ENCODE results near the gene CD300LF. TPM values are rescaled to one million over a fixed set of nuclear protein-coding genes. Genes with fewer than 3 reads are reported as not detected.

CD300LF gene
- polyA plus RNA-seq, 1 donor (not counting 4 experiments of a cell fraction or from before 2014, with no cell fraction given), result not detected

- no peak overlapping the region for H3K9ac ChIP-seq (ENCODE audit: control insufficient read depth, extremely low read depth, insufficient read depth, low read length)
- H3K4me2 ChIP-seq (ENCODE audit: control insufficient read depth, extremely low read depth, insufficient read depth, low read depth, low read length), result no peak overlapping the region
- no peak for TF ChIP-seq EZH2 (IDR thresholded peaks at IDR 0.05; ENCODE audit: low read length)
- TF ChIP-seq CTCF (optimal IDR thresholded peaks at IDR 0.05 in 1 of 3, IDR thresholded peaks at IDR 0.05 in 1 of 3, conservative IDR thresholded peaks at IDR 0.05 in 1 of 3; ENCODE audit: extremely low read depth in 1 of 3, insufficient read depth in 2 of 3, low read length in 3 of 3), result no peak
- DNase-seq (ENCODE audit: low read depth, low spot score) (no peak), FAIRE-seq (no peak)
- no peaks in the 10 kb centered on the region for H3K9me1 ChIP-seq (ENCODE audit: control insufficient read depth, extremely low read depth, insufficient read depth, low read length)
- no peaks in the 10 kb centered on the region for H3K9me3 ChIP-seq (ENCODE audit: control insufficient read depth, low read depth, low read length)
- dilution Hi-C loops (cut with MboI; ENCODE audit: extremely low pct_ligation_motif_present, low sequenced_read_pairs), result no loop called here
- H3K79me2 ChIP-seq (ENCODE audit: control insufficient read depth, insufficient read depth, low read length), result no peaks in the 10 kb centered on the region
- no peaks in the 10 kb centered on the region for H3K4me1 ChIP-seq (ENCODE audit: control insufficient read depth, extremely low read depth, insufficient read depth, low read length)
- H3K27me3 ChIP-seq (ENCODE audit: control insufficient read depth, extremely low read depth, insufficient read depth, low read length), result peaks cover 3% of the 10 kb centered on the region
- no peak overlapping the region for H2AFZ ChIP-seq (ENCODE audit: control insufficient read depth, low read length)
- H3K27ac ChIP-seq (ENCODE audit: control insufficient read depth, insufficient read depth, low read length), result no peak overlapping the region
- H3K36me3 ChIP-seq (ENCODE audit: control insufficient read depth in 2 of 2, extremely low read depth in 1 of 2, insufficient read depth in 2 of 2, low read length in 2 of 2), result no peaks in the 10 kb centered on the region
- H3K4me3 ChIP-seq (ENCODE audit: control insufficient read depth in 2 of 3, extremely low read depth in 1 of 3, insufficient read depth in 2 of 3, low read depth in 1 of 3, low read length in 3 of 3), result no peak overlapping the region
- H4K20me1 ChIP-seq (ENCODE audit: control insufficient read depth, extremely low read depth, insufficient read depth, low read length), result no peaks in the 10 kb centered on the region
Observed at GRCh38 chr17:74720506-74720905, 7.8 kb upstream of the CD300LF start.

- no peaks in the 10 kb centered on the region for H3K4me1 ChIP-seq (ENCODE audit: control insufficient read depth, extremely low read depth, insufficient read depth, low read length)
- no peaks in the 10 kb centered on the region for H4K20me1 ChIP-seq (ENCODE audit: control insufficient read depth, extremely low read depth, insufficient read depth, low read length)
- no peak overlapping the region for H2AFZ ChIP-seq (ENCODE audit: control insufficient read depth, low read length)
- H3K79me2 ChIP-seq (ENCODE audit: control insufficient read depth, insufficient read depth, low read length), result no peaks in the 10 kb centered on the region
- peaks cover 9% of the 10 kb centered on the region for H3K27me3 ChIP-seq (ENCODE audit: control insufficient read depth, extremely low read depth, insufficient read depth, low read length)
- DNase-seq (ENCODE audit: low read depth, low spot score), result no peak
- FAIRE-seq, result no peak
- dilution Hi-C loops (cut with MboI; ENCODE audit: extremely low pct_ligation_motif_present, low sequenced_read_pairs), result no loop called here
- no peak for TF ChIP-seq EZH2 (IDR thresholded peaks at IDR 0.05; ENCODE audit: low read length)
- TF ChIP-seq CTCF (optimal IDR thresholded peaks at IDR 0.05 in 1 of 3, IDR thresholded peaks at IDR 0.05 in 1 of 3, conservative IDR thresholded peaks at IDR 0.05 in 1 of 3; ENCODE audit: extremely low read depth in 1 of 3, insufficient read depth in 2 of 3, low read length in 3 of 3), result no peak
- no peak overlapping the region for H3K9ac ChIP-seq (ENCODE audit: control insufficient read depth, extremely low read depth, insufficient read depth, low read length)
- H3K9me1 ChIP-seq (ENCODE audit: control insufficient read depth, extremely low read depth, insufficient read depth, low read length), result no peaks in the 10 kb centered on the region
- no peaks in the 10 kb centered on the region for H3K9me3 ChIP-seq (ENCODE audit: control insufficient read depth, low read depth, low read length)
- no peak overlapping the region for H3K27ac ChIP-seq (ENCODE audit: control insufficient read depth, insufficient read depth, low read length)
- no peak overlapping the region for H3K4me2 ChIP-seq (ENCODE audit: control insufficient read depth, extremely low read depth, insufficient read depth, low read depth, low read length)
- no peaks in the 10 kb centered on the region for H3K36me3 ChIP-seq (ENCODE audit: control insufficient read depth in 2 of 2, extremely low read depth in 1 of 2, insufficient read depth in 2 of 2, low read length in 2 of 2)
- H3K4me3 ChIP-seq (ENCODE audit: control insufficient read depth in 2 of 3, extremely low read depth in 1 of 3, insufficient read depth in 2 of 3, low read depth in 1 of 3, low read length in 3 of 3), result no peak overlapping the region
Observed at GRCh38 chr17:74715144-74715543, 2.4 kb upstream of the CD300LF start.

Measured in keratinocyte (primary cell).